Gastroesophageal sphincter (tissue), 3 donors: ENCODE measurements around the gene TBC1D5.

Source experiments
- CTCF ChIP-seq, 4 experiments: fragments of 200-600 bp in 2 of 4; fragments of 450-650 bp in 2 of 4; sonication (generic) in 1 of 4; IDR thresholded peaks; one replicate each; pipeline ENCODE4 v1.5.1; 2017 to 2019; ENCODE audit warnings: antibody characterized with exemption in 4 of 4, mild to moderate bottlenecking in 2 of 4, moderate library complexity in 2 of 4
- EP300 ChIP-seq: sonication (generic); formaldehyde crosslinking; IDR thresholded peaks from one replicate; pipeline ENCODE4 v1.6.1; 2017; ENCODE audit warnings: antibody characterized with exemption, mild to moderate bottlenecking
- POLR2A ChIP-seq, 2 donors: fragments of 450-650 bp; IDR thresholded peaks; one replicate each; pipeline ENCODE4 v1.6.1; 2017; ENCODE audit warnings: antibody characterized with exemption in 2 of 2, mild to moderate bottlenecking in 2 of 2, moderate library complexity in 1 of 2
- POLR2AphosphoS5 ChIP-seq: sonication (generic); formaldehyde crosslinking; IDR thresholded peaks from one replicate; pipeline ENCODE4 v1.6.1; 2017; ENCODE audit warnings: antibody characterized with exemption

- TF ChIP-seq CTCF (IDR thresholded peaks at IDR 0.05) (no peak), POLR2A (IDR thresholded peaks at IDR 0.05) (no peak), EP300 (no peak), POLR2AphosphoS5 (no peak)
Observed at GRCh38 chr3:17755836-17756235, 13.4 kb upstream of the TBC1D5 start.
